ENCODE data around the gene MICAL2. TPM values are rescaled to one million over a fixed set of nuclear protein-coding genes. Genes with fewer than 3 reads are reported as not detected.

MICAL2 gene
- total RNA-seq, 1 experiment from 2014 or later, result 37.4 TPM

- Histone ChIP-seq H3K79me2 (ENCODE audit: insufficient read depth, low read length) (no peaks in the 10 kb centered on the region), H3K27ac (ENCODE audit: low read depth, low read length) (no peak overlapping the region), H3K4me1 (ENCODE audit: control insufficient read depth in 1 of 2, insufficient read depth in 2 of 2, low read length in 2 of 2) (peaks cover 8 to 20% of the 10 kb centered on the region in 2 experiments), H2AFZ (ENCODE audit: low read depth, low read length, poor library complexity, severe bottlenecking) (no peak overlapping the region), H3K4me2 (ENCODE audit: low read length) (no peak overlapping the region), H3K9me3 (ENCODE audit: control insufficient read depth in 1 of 2, insufficient read depth in 1 of 2, low read depth in 1 of 2, low read length in 2 of 2) (no peaks in the 10 kb centered on the region), H3K27me3 (ENCODE audit: insufficient read depth, low read length) (no peaks in the 10 kb centered on the region), H3K9me2 (ENCODE audit: insufficient read depth) (no peaks in the 10 kb centered on the region), H3K36me3 (ENCODE audit: control insufficient read depth in 1 of 2, insufficient read depth in 2 of 2, low read length in 2 of 2) (no peaks in the 10 kb centered on the region), H4K20me1 (ENCODE audit: insufficient read depth) (no peaks in the 10 kb centered on the region), H3K4me3 (replicated peaks in 1 of 2; ENCODE audit: low read depth in 1 of 2, low read length in 2 of 2) (no peak overlapping the region), H3K9ac (ENCODE audit: low read length) (no peak overlapping the region)
- DNase-seq (ENCODE audit: low read depth, low spot score) (no peak), ATAC-seq (no peak)
- ChIA-PET RAD21 (ENCODE audit: low non-redundant PET in 1 of 2, low total read pairs in 2 of 2, uncharacterized antibody in 2 of 2, unreplicated experiment in 2 of 2) (no interaction called here), CTCF (no interaction called here), POLR2A (no interaction called here)
- intact Hi-C loops (cut with micrococcal nuclease), result no loop called here
- no peak for TF ChIP-seq TCF7L2 (IDR thresholded peaks at IDR 0.05; ENCODE audit: borderline replicate concordance, extremely low read depth, insufficient read depth, insufficient read length)
- no peak for TF ChIP-seq EZH2 (IDR thresholded peaks at IDR 0.05)
- no peak for TF ChIP-seq JUND (IDR thresholded peaks at IDR 0.05)
- TF ChIP-seq, protein P1, sequence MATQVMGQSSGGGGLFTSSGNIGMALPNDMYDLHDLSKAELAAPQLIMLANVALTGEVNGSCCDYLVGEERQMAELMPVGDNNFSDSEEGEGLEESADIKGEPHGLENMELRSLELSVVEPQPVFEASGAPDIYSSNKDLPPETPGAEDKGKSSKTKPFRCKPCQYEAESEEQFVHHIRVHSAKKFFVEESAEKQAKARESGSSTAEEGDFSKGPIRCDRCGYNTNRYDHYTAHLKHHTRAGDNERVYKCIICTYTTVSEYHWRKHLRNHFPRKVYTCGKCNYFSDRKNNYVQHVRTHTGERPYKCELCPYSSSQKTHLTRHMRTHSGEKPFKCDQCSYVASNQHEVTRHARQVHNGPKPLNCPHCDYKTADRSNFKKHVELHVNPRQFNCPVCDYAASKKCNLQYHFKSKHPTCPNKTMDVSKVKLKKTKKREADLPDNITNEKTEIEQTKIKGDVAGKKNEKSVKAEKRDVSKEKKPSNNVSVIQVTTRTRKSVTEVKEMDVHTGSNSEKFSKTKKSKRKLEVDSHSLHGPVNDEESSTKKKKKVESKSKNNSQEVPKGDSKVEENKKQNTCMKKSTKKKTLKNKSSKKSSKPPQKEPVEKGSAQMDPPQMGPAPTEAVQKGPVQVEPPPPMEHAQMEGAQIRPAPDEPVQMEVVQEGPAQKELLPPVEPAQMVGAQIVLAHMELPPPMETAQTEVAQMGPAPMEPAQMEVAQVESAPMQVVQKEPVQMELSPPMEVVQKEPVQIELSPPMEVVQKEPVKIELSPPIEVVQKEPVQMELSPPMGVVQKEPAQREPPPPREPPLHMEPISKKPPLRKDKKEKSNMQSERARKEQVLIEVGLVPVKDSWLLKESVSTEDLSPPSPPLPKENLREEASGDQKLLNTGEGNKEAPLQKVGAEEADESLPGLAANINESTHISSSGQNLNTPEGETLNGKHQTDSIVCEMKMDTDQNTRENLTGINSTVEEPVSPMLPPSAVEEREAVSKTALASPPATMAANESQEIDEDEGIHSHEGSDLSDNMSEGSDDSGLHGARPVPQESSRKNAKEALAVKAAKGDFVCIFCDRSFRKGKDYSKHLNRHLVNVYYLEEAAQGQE (IDR thresholded peaks at IDR 0.05; ENCODE audit: low read depth), result no peak
- TF ChIP-seq, protein P2, sequence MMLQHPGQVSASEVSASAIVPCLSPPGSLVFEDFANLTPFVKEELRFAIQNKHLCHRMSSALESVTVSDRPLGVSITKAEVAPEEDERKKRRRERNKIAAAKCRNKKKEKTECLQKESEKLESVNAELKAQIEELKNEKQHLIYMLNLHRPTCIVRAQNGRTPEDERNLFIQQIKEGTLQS (IDR thresholded peaks at IDR 0.05), result no peak
- TF ChIP-seq YY1 (IDR thresholded peaks at IDR 0.05; ENCODE audit: extremely low read depth, insufficient replicate concordance, low read depth, low read length), result no peak
- no peak for TF ChIP-seq EGR1 (IDR thresholded peaks at IDR 0.05; ENCODE audit: low read depth)
- TF ChIP-seq ZFX (IDR thresholded peaks at IDR 0.05), result no peak
- no peak for TF ChIP-seq ZBTB33 (IDR thresholded peaks at IDR 0.05; ENCODE audit: extremely low read depth, insufficient replicate concordance, low read length)
- TF ChIP-seq, protein P3, sequence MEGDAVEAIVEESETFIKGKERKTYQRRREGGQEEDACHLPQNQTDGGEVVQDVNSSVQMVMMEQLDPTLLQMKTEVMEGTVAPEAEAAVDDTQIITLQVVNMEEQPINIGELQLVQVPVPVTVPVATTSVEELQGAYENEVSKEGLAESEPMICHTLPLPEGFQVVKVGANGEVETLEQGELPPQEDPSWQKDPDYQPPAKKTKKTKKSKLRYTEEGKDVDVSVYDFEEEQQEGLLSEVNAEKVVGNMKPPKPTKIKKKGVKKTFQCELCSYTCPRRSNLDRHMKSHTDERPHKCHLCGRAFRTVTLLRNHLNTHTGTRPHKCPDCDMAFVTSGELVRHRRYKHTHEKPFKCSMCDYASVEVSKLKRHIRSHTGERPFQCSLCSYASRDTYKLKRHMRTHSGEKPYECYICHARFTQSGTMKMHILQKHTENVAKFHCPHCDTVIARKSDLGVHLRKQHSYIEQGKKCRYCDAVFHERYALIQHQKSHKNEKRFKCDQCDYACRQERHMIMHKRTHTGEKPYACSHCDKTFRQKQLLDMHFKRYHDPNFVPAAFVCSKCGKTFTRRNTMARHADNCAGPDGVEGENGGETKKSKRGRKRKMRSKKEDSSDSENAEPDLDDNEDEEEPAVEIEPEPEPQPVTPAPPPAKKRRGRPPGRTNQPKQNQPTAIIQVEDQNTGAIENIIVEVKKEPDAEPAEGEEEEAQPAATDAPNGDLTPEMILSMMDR (IDR thresholded peaks at IDR 0.05 in 2 of 3, conservative IDR thresholded peaks at IDR 0.05 in 1 of 3; ENCODE audit: borderline replicate concordance in 1 of 3, insufficient read depth in 1 of 3, low read depth in 2 of 3, low read length in 2 of 3), result no peak
- BruUV-seq (replicated peaks), result no TSS peak
These were observed 160.4 kb downstream of the MICAL2 start for GRCh38 chr11:12270817-12271216.

All from HCT116 (cell line).